Activated CD8-positive, alpha-beta T cell treated with anti-CD3 and anti-CD28 coated beads for 36 hours (primary cell): ENCODE results near the gene FAM3B. TPM values are rescaled to one million over a fixed set of nuclear protein-coding genes. Genes with fewer than 3 reads are reported as not detected.

Source experiments
- ATAC-seq: fragments of 200-7000 bp; cut with Tn5 transposase; one replicate; pipeline ENCODE4 v1.10.0; 2021; ENCODE audit warnings: mild to moderate bottlenecking, moderate library complexity
- CTCF ChIA-PET: fragments of 350-600 bp; sonication (Branson Sonifier 250); formaldehyde crosslinking; loops from one replicate; lab custom pipeline; 2021; ENCODE audit warnings: antibody characterized with exemption; lab: Charles Lee
- POLR2A ChIA-PET: fragments of 350-600 bp; sonication (Branson Sonifier 250); formaldehyde crosslinking; loops from one replicate; lab custom pipeline; 2021; ENCODE audit warnings: antibody characterized with exemption; lab: Charles Lee
- DNase-seq: peaks from one replicate; pipeline ENCODE4 v3.0.0-alpha.2; 2020
- H3K27ac Mint-ChIP-seq: one replicate; pipeline ENCODE4 v1.8.0; 2021; ENCODE audit warnings: mild to moderate bottlenecking, mixed read lengths
- H3K27me3 Mint-ChIP-seq: one replicate; pipeline ENCODE4 v1.8.0; 2021; ENCODE audit warnings: mixed read lengths
- H3K36me3 Mint-ChIP-seq: one replicate; pipeline ENCODE4 v1.8.0; 2021; ENCODE audit warnings: low read depth, mixed read lengths
- H3K4me1 Mint-ChIP-seq: one replicate; pipeline ENCODE4 v1.8.0; 2021; ENCODE audit warnings: low read depth, mixed read lengths
- H3K4me3 Mint-ChIP-seq: one replicate; pipeline ENCODE4 v1.8.0; 2021; ENCODE audit warnings: mild to moderate bottlenecking, moderate library complexity, mixed read lengths
- H3K9me3 Mint-ChIP-seq: one replicate; pipeline ENCODE4 v1.8.0; 2021; ENCODE audit warnings: mixed read lengths
- intact Hi-C: fragments of 100-400 bp; cut with micrococcal nuclease; formaldehyde crosslinking; loops from one replicate; pipeline ENCODE4 v1.10.0; 2022
- total RNA-seq, 2 experiments: library from RNA; stranded (reverse); gene quantifications; one replicate each; pipeline ENCODE4 v1.2.3, GENCODE V29; 2021
- TF ChIP-seq, protein P1 (sequence below): fragments of 200-600 bp; IDR thresholded peaks from one replicate; pipeline ENCODE4 v1.8.0; 2022; ENCODE audit warnings: antibody characterized with exemption, mild to moderate bottlenecking

The FAM3B gene
- total RNA-seq, 2 experiments from 2014 or later = not detected

DNA sequence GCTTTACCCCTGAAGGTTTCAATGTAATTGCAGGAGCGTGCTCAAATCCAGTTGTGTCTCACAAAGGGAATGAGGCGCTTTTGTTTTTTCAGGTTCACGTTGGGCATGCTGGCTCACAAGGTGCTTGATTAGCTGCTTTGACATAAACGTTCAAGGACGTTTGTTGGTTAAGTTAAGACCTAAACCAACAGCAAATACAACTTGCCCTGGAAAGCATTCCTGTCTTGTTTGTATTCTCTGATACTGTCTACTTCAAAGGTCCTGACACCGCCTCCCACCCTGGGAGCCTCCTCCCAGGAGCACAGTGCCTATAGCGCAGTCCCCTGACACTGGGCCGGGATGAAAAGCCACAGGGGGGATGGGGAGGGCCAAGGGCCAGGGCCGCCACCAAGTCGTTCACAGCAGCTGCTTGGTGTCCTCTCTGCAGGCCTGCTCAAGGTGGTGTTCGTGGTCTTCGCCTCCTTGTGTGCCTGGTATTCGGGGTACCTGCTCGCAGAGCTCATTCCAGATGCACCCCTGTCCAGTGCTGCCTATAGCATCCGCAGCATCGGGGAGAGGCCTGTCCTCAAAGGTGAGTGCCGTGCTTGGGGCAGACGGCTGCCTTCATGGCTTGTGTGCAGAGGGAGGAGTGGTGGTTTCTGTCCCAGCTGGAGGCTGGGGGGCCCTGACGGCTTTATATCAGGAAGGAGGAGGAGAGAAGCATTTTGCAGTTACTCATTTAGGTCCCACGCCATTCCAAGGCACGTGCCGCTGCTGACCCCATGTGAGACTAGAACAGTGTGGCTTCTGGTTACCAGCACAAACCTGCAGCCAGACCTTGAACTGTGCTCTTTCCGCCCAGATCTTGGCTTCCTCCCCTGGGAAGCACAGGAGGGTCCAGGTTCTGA is 6.1 kb downstream of the FAM3B start:
- Mint-ChIP-seq H3K9me3 (no peaks in the 10 kb centered on the region), H3K36me3 (no peaks in the 10 kb centered on the region), H3K4me3 (no peak overlapping the region), H3K27me3 (peaks cover 7% of the 10 kb centered on the region), H3K4me1 (peaks cover 11% of the 10 kb centered on the region), H3K27ac (no peak overlapping the region)
- POLR2A ChIA-PET = no interaction called here
- DNase-seq = no peak
- TF ChIP-seq, protein P1, sequence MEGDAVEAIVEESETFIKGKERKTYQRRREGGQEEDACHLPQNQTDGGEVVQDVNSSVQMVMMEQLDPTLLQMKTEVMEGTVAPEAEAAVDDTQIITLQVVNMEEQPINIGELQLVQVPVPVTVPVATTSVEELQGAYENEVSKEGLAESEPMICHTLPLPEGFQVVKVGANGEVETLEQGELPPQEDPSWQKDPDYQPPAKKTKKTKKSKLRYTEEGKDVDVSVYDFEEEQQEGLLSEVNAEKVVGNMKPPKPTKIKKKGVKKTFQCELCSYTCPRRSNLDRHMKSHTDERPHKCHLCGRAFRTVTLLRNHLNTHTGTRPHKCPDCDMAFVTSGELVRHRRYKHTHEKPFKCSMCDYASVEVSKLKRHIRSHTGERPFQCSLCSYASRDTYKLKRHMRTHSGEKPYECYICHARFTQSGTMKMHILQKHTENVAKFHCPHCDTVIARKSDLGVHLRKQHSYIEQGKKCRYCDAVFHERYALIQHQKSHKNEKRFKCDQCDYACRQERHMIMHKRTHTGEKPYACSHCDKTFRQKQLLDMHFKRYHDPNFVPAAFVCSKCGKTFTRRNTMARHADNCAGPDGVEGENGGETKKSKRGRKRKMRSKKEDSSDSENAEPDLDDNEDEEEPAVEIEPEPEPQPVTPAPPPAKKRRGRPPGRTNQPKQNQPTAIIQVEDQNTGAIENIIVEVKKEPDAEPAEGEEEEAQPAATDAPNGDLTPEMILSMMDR = no peak
- ATAC-seq = no peak
- CTCF ChIA-PET = no interaction called here
- intact Hi-C loops = no loop called here

DNA sequence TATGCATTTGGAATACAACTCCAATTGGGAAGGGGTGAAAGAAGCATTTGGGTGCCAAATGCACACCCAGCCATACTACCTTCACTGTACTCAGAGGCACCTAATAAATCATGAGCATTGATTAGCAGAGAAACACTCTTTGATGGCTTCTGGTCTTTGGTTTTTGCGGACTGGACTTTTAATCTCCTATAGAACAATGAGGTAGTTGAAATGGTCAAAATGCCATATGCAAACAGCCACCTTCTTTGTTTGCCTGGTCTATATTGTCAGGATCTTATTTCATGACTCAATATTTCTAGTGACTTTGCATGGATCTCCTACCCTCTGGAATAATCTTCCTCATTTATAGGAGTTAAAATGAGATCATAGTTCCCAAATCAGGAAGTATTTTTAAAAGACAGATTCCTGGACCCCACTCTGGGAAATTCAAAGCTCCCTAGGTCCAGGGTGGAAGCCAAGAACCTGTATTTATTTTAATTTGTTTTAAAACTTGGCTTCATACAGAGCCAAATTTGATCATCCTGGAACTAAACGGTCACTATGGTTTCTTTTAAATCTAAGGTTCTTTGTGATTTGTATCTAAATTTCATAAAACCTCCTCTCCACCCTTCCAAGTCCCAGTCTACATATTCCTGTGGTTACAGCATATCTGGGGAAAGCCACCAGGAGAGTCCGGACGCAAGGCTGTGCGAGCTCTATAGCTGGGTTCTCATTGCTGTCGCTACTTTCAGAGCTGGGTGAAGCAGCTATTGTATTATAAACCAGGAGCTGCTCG is 8.7 kb downstream of the FAM3B start:
- Mint-ChIP-seq H3K4me3 (no peak overlapping the region), H3K4me1 (peaks cover 11% of the 10 kb centered on the region), H3K27ac (no peak overlapping the region), H3K27me3 (no peaks in the 10 kb centered on the region), H3K9me3 (no peaks in the 10 kb centered on the region), H3K36me3 (no peaks in the 10 kb centered on the region)
- intact Hi-C loops = no loop called here
- CTCF ChIA-PET = interaction anchor here (1.2 kb wide), 1 partner anchor 42 kb away, joined by 4 read pairs; no protein-coding TSS in a partner anchor
- no peak for ATAC-seq
- POLR2A ChIA-PET = no interaction called here
- no peak for DNase-seq
- TF ChIP-seq, protein P1 = no peak

DNA sequence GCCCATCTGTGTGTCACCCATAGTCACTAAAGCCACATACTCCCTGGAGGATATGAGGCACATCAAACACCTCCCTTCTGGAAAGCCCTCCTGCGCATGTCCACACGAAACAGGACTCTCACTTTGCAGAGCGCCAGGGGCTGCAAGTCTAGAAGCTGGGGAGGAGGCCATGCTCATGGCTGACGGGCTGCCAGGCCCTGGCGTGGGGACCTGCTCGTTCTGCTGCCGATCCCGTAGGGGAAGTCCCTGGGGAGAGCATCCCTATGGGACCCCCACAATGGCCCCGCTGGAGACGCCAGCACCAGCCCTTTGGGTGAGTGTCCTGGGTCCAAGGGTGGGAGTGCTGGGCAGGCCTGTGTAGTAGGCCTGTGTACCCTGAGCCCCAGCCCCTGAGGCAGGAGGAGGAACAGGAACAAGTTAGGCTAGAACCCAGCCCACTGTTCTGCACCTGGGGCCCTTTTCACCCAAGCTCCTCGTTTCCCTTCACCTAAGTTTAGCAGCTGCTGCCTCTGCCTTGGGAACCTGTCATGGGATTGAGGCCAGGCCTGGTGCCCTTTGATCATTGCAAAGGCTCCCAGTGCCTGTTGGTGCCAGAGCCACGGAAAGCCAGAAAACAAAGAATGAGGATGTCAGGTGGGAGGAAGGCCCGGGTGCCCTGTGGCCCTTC is 9.9 kb downstream of the FAM3B start:
- TF ChIP-seq, protein P1 = no peak
- Mint-ChIP-seq H3K4me3 (no peak overlapping the region), H3K27me3 (no peaks in the 10 kb centered on the region), H3K27ac (no peak overlapping the region), H3K4me1 (peaks cover 2% of the 10 kb centered on the region), H3K36me3 (no peaks in the 10 kb centered on the region), H3K9me3 (no peaks in the 10 kb centered on the region)
- DNase-seq (no peak), ATAC-seq (no peak)
- CTCF ChIA-PET = no interaction called here
- intact Hi-C loops = no loop called here
- POLR2A ChIA-PET = no interaction called here

DNA sequence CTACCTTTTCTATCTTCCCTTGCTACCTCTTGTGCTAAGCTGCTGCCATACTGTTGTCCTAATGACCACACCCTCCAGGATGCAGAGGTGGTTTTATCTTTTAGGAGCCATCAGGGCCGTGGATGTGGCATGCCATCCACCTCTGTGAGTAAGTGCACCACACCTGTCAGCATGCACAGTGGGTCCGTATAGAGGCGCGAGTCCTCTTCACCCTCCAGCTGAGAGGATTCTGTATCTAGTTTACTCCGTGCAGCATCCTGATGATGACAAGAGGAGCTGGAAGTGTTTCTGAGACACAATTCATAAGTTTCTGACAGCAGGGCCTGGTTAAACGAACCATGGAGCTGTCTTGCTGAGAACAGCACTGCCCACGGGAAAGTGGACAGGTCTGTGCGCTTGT is 11.2 kb downstream of the FAM3B start:
- ChIA-PET CTCF (no interaction called here), POLR2A (no interaction called here)
- Mint-ChIP-seq H3K4me1 (no peaks in the 10 kb centered on the region), H3K27me3 (no peaks in the 10 kb centered on the region), H3K27ac (no peak overlapping the region), H3K36me3 (no peaks in the 10 kb centered on the region), H3K9me3 (no peaks in the 10 kb centered on the region), H3K4me3 (no peak overlapping the region)
- intact Hi-C loops = no loop called here
- TF ChIP-seq, protein P1 = no peak
- no peak for DNase-seq
- no peak for ATAC-seq
